Hepatocyte (in vitro differentiated cells): ENCODE data around the gene WDR72. TPM values are rescaled to one million over a fixed set of nuclear protein-coding genes. Genes with fewer than 3 reads are reported as not detected.
"Not testable (repeated sequence)": the region's sequence is repeated elsewhere in the genome, so short reads cannot be mapped to it uniquely, and the experiment has no call there.

ENCODE experiments used
- DNase-seq: peaks from one replicate; pipeline ENCODE4 v3.0.0-alpha.2; 2016; ENCODE audit warnings: low spot score
- H2AFZ ChIP-seq: fragments of 200-600 bp; sonication (generic); 2 replicates; pipeline ENCODE4 v1.6.0; 2016; ENCODE audit warnings: antibody characterized with exemption, mild to moderate bottlenecking
- H3K27ac ChIP-seq: fragments of 200-600 bp; sonication (generic); 2 replicates; pipeline ENCODE4 v1.5.1; 2016; ENCODE audit warnings: mild to moderate bottlenecking
- H3K27me3 ChIP-seq: fragments of 200-600 bp; sonication (generic); 2 replicates; pipeline ENCODE4 v1.6.1; 2016
- H3K36me3 ChIP-seq: fragments of 200-600 bp; sonication (generic); replicated peaks from 2 replicates; pipeline ENCODE4 v1.5.1; 2016; ENCODE audit warnings: low read depth; ENCODE audit not compliant: insufficient read depth
- H3K4me1 ChIP-seq: fragments of 200-600 bp; sonication (generic); 2 replicates; pipeline ENCODE4 v1.5.1; 2016; ENCODE audit warnings: mild to moderate bottlenecking, moderate library complexity; ENCODE audit not compliant: insufficient read depth
- H3K4me2 ChIP-seq: fragments of 200-600 bp; sonication (generic); 2 replicates; pipeline ENCODE4 v1.6.0; 2016
- H3K4me3 ChIP-seq: fragments of 200-600 bp; sonication (generic); 2 replicates; pipeline ENCODE4 v1.5.1; 2016; ENCODE audit warnings: mild to moderate bottlenecking
- H3K79me2 ChIP-seq: fragments of 200-600 bp; sonication (generic); 2 replicates; pipeline ENCODE4 v1.6.0; 2017; ENCODE audit warnings: mild to moderate bottlenecking
- H3K9me2 ChIP-seq: fragments of 200-600 bp; sonication (generic); replicated peaks from 2 replicates; pipeline ENCODE4 v1.6.0; 2017; ENCODE audit warnings: mild to moderate bottlenecking; ENCODE audit not compliant: insufficient read depth
- H3K9me3 ChIP-seq: fragments of 200-600 bp; sonication (generic); 2 replicates; pipeline ENCODE4 v1.5.1; 2016; ENCODE audit warnings: low read depth, mild to moderate bottlenecking
- H4K20me1 ChIP-seq: fragments of 200-600 bp; sonication (generic); 2 replicates; pipeline ENCODE4 v1.6.0; 2016; ENCODE audit warnings: mild to moderate bottlenecking; ENCODE audit not compliant: insufficient read depth, poor library complexity, severe bottlenecking
- CTCF ChIP-seq: fragments of 200-600 bp; sonication (generic); IDR thresholded peaks from 2 replicates; pipeline ENCODE4 v1.5.1; 2016; ENCODE audit warnings: antibody characterized with exemption, mild to moderate bottlenecking; ENCODE audit not compliant: poor library complexity
- EZH2 ChIP-seq: fragments of 200-600 bp; sonication (generic); IDR thresholded peaks from 2 replicates; pipeline ENCODE4 v1.6.1; 2016; ENCODE audit warnings: antibody characterized with exemption, mild to moderate bottlenecking, borderline replicate concordance
- EZH2phosphoT487 ChIP-seq: fragments of 200-600 bp; sonication (generic); IDR thresholded peaks from one replicate; pipeline ENCODE4 v1.6.1; 2018; ENCODE audit warnings: antibody characterized with exemption, mild to moderate bottlenecking, low read depth, moderate library complexity; ENCODE audit not compliant: unreplicated experiment, severe bottlenecking
- WGBS: methylation state at CpG from one replicate; pipeline ENCODE4 v1.1.6; 2016; ENCODE audit warnings: low lambda C conversion rate; ENCODE audit errors: missing lambda C conversion rate; 5-methylcytosine and 5-hydroxymethylcytosine counted together
- polyA plus RNA-seq: library from polyadenylated mRNA; unstranded; fragments of >200 nt; fragmentation: Nextera tagmentation; extraction: Ambion mirVana; gene quantifications from 2 replicates; pipeline ENCODE4 v1.2.1, GENCODE V29; 2016
- total RNA-seq: library from RNA; depleted of rRNA; stranded (reverse); fragments of >200 nt; gene quantifications from 2 replicates; pipeline ENCODE4 v1.2.3, GENCODE V29; 2014

Gene WDR72
- total and polyA plus RNA-seq, 2 experiments from 2014 or later, result 3.5 to 6.4 TPM

GRCh38 chr15:53549697-53550305 is 209.7 kb downstream of the WDR72 start:
- Histone ChIP-seq H3K27me3 (no peaks in the 10 kb centered on the region), H3K79me2 (no peaks in the 10 kb centered on the region), H4K20me1 (no peaks in the 10 kb centered on the region), H3K27ac (no peak overlapping the region), H2AFZ (no peak overlapping the region), H3K36me3 (no peaks in the 10 kb centered on the region), H3K4me2 (no peak overlapping the region), H3K9me2 (no peaks in the 10 kb centered on the region), H3K9me3 (no peaks in the 10 kb centered on the region), H3K4me1 (no peaks in the 10 kb centered on the region), H3K4me3 (no peak overlapping the region)
- DNase-seq, result peak; percentile 7
- WGBS, result 72% methylated on average over 3 of the region's 3 CpGs
- TF ChIP-seq CTCF, result no peak
- no peak for TF ChIP-seq EZH2
- TF ChIP-seq EZH2phosphoT487, result no peak

- Histone ChIP-seq H3K27me3 (no peaks in the 10 kb centered on the region), H4K20me1 (no peaks in the 10 kb centered on the region), H3K9me2 (no peaks in the 10 kb centered on the region), H3K4me1 (no peaks in the 10 kb centered on the region), H3K79me2 (no peaks in the 10 kb centered on the region), H3K9me3 (no peaks in the 10 kb centered on the region), H3K4me3 (no peak overlapping the region), H2AFZ (no peak overlapping the region), H3K36me3 (no peaks in the 10 kb centered on the region), H3K4me2 (no peak overlapping the region), H3K27ac (no peak overlapping the region)
- WGBS, result 95% methylated on average over 4 of the region's 4 CpGs
- no peak for DNase-seq
- TF ChIP-seq EZH2 (no peak), CTCF (no peak), EZH2phosphoT487 (no peak)
These were observed 211.2 kb downstream of the WDR72 start for GRCh38 chr15:53548236-53548635.

GRCh38 chr15:53540626-53541300 is 218.7 kb downstream of the WDR72 start:
- not testable (repeated sequence) for H2AFZ ChIP-seq, H3K27ac ChIP-seq, DNase-seq, H3K4me3 ChIP-seq, H3K79me2 ChIP-seq, H3K4me2 ChIP-seq, H3K4me1 ChIP-seq, H3K9me2 ChIP-seq, H3K9me3 ChIP-seq, H4K20me1 ChIP-seq, H3K27me3 ChIP-seq, H3K36me3 ChIP-seq
- 79% methylated on average over 33 of the region's 34 CpGs for WGBS

- Histone ChIP-seq H3K27ac (no peak overlapping the region), H4K20me1 (no peaks in the 10 kb centered on the region), H3K4me3 (no peak overlapping the region), H3K27me3 (no peaks in the 10 kb centered on the region), H3K9me3 (no peaks in the 10 kb centered on the region), H3K4me2 (no peak overlapping the region), H2AFZ (no peak overlapping the region), H3K36me3 (no peaks in the 10 kb centered on the region), H3K79me2 (no peaks in the 10 kb centered on the region), H3K4me1 (no peaks in the 10 kb centered on the region), H3K9me2 (no peaks in the 10 kb centered on the region)
- DNase-seq, result no peak
- WGBS, result 80% methylated on average over 3 of the region's 3 CpGs
- TF ChIP-seq CTCF (no peak), EZH2 (no peak), EZH2phosphoT487 (no peak)
These were observed 219.6 kb downstream of the WDR72 start for GRCh38 chr15:53539878-53540277.
